Raji (cell line): ENCODE measurements around the gene YOD1.

Experiments used
- POLR2A ChIP-seq: IDR thresholded peaks from 2 replicates; pipeline ENCODE4 v1.6.1; 2011; ENCODE audit warnings: low read depth, low read length, control low read depth; ENCODE audit not compliant: insufficient read depth

Gene YOD1

GRCh38 chr1:207059881-207060280, 8.9 kb upstream of the YOD1 start:
- no peak for TF ChIP-seq POLR2A

- TF ChIP-seq POLR2A, result no peak
Observed at GRCh38 chr1:207058878-207059867, 8.2 kb upstream of the YOD1 start.

GRCh38 chr1:207058252-207058651, 7.2 kb upstream of the YOD1 start:
- TF ChIP-seq POLR2A, result no peak

- TF ChIP-seq POLR2A, result no peak
Observed at GRCh38 chr1:207056673-207057072, 5.7 kb upstream of the YOD1 start.

- no peak for TF ChIP-seq POLR2A
Observed at GRCh38 chr1:207055386-207056001, 4.5 kb upstream of the YOD1 start.

GRCh38 chr1:207054491-207054890, 3.5 kb upstream of the YOD1 start:
- no peak for TF ChIP-seq POLR2A

GRCh38 chr1:207052911-207053769, 2.1 kb upstream of the YOD1 start, which contains the start of gene PFKFB2:
Gene PFKFB2 (plus strand): TSS chr1:207053275. CDS start chr1:207054718, 1,443 bp downstream.
- peak; percentile 74 for TF ChIP-seq POLR2A

GRCh38 chr1:207050480-207051190, 373 bp downstream of the YOD1 start:
- peak; percentile 73 for TF ChIP-seq POLR2A

GRCh38 chr1:207049974-207050391, 1.0 kb downstream of the YOD1 start:
- no peak for TF ChIP-seq POLR2A

- TF ChIP-seq POLR2A, result no peak
Observed at GRCh38 chr1:207049514-207049913, 1.5 kb downstream of the YOD1 start.

GRCh38 chr1:207049054-207049453, 2.0 kb downstream of the YOD1 start:
- no peak for TF ChIP-seq POLR2A

- TF ChIP-seq POLR2A, result no peak
Observed at GRCh38 chr1:207048041-207048440, 3.0 kb downstream of the YOD1 start.

GRCh38 chr1:207047505-207047904, 3.5 kb downstream of the YOD1 start:
- TF ChIP-seq POLR2A, result no peak

- no peak for TF ChIP-seq POLR2A
Observed at GRCh38 chr1:207045453-207045852, 5.6 kb downstream of the YOD1 start.

- no peak for TF ChIP-seq POLR2A
Observed at GRCh38 chr1:207040181-207040533, 10.9 kb downstream of the YOD1 start.
